Spinal cord (tissue), 10 donors: ENCODE measurements around the gene MECR. TPM values are rescaled to one million over a fixed set of nuclear protein-coding genes. Genes with fewer than 3 reads are reported as not detected.

Source experiments
- DNase-seq, 6 donors: peaks; one replicate each; pipeline versions ENCODE4 v3.0.0 to v3.0.0-alpha.2; 2013 to 2015; ENCODE audit warnings: low spot score in 6 of 6, low read depth in 4 of 6
- H3K27ac ChIP-seq: one replicate; pipeline ENCODE4 v1.5.1; 2013; ENCODE audit warnings: low read depth, low read length, control low read depth
- H3K27me3 ChIP-seq: one replicate; pipeline ENCODE4 v1.6.1; 2013; ENCODE audit warnings: low read length; ENCODE audit not compliant: control insufficient read depth, insufficient read depth
- H3K36me3 ChIP-seq: one replicate; pipeline ENCODE4 v1.6.1; 2013; ENCODE audit warnings: low read length; ENCODE audit not compliant: control insufficient read depth, insufficient read depth
- H3K4me1 ChIP-seq: one replicate; pipeline ENCODE4 v1.6.1; 2013; ENCODE audit warnings: low read length; ENCODE audit not compliant: control insufficient read depth, insufficient read depth
- H3K4me3 ChIP-seq: one replicate; pipeline ENCODE4 v1.5.1; 2013; ENCODE audit warnings: low read depth, low read length, control low read depth
- H3K9me3 ChIP-seq: one replicate; pipeline ENCODE4 v1.6.1; 2013; ENCODE audit warnings: low read length; ENCODE audit not compliant: control insufficient read depth, insufficient read depth
- WGBS: methylation state at CpG from one replicate; pipeline ENCODE4 v1.1.5; 2013; ENCODE audit warnings: missing lambda C conversion rate; ENCODE audit not compliant: insufficient coverage; 5-methylcytosine and 5-hydroxymethylcytosine counted together
- polyA plus RNA-seq, 2 donors: library from polyadenylated mRNA; unstranded; fragments of 120-200 nt; gene quantifications; one replicate each; pipeline ENCODE4 v1.2.1, GENCODE V29; 2013; ENCODE audit not compliant: insufficient read length in 2 of 2
- total RNA-seq, 2 donors: library from RNA; depleted of rRNA in 1 of 2; stranded (reverse); fragments of 120-200 nt in 1 of 2; fragments of >200 nt in 1 of 2; gene quantifications; one replicate each; pipeline versions ENCODE4 v1.2.3 to v1.2.4, GENCODE V29; 2013 to 2014
- donor health status: healthy.

The MECR gene
- total and polyA plus RNA-seq, 4 donors, result 22.5 to 43.0 (median 32.3) TPM

DNA sequence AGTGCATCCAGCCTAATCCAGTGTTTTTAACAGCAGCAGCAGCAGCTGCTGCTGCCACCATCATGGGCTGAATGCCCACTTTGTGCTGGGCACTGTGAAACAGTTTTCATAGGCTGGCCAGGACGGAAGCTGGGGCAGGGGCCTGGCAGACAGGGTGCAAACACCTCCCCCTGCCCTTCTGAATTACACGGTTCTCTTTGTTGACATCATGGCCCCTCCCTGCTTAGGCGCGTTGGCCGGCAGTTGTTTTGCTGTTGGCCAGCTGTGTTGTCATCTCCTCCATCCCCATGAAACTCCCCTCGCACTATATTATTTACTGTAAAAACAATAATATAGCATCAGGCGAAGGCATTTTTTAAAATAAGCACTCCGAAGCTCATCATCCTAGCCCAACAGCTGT is 38.6 kb upstream of the MECR start:
- DNase-seq, result peak in 3 of 6 donors; percentile 55 to 79 (median 74)
- peaks cover 2% of the 10 kb centered on the region for H3K27me3 ChIP-seq
- H3K4me1 ChIP-seq, result peaks cover 17% of the 10 kb centered on the region
- H3K4me3 ChIP-seq, result no peak overlapping the region
- H3K9me3 ChIP-seq, result no peaks in the 10 kb centered on the region
- H3K27ac ChIP-seq, result peak overlapping the region; percentile 37
- no peaks in the 10 kb centered on the region for H3K36me3 ChIP-seq
- WGBS, result 20% methylated on average over 5 of the region's 8 CpGs

DNA sequence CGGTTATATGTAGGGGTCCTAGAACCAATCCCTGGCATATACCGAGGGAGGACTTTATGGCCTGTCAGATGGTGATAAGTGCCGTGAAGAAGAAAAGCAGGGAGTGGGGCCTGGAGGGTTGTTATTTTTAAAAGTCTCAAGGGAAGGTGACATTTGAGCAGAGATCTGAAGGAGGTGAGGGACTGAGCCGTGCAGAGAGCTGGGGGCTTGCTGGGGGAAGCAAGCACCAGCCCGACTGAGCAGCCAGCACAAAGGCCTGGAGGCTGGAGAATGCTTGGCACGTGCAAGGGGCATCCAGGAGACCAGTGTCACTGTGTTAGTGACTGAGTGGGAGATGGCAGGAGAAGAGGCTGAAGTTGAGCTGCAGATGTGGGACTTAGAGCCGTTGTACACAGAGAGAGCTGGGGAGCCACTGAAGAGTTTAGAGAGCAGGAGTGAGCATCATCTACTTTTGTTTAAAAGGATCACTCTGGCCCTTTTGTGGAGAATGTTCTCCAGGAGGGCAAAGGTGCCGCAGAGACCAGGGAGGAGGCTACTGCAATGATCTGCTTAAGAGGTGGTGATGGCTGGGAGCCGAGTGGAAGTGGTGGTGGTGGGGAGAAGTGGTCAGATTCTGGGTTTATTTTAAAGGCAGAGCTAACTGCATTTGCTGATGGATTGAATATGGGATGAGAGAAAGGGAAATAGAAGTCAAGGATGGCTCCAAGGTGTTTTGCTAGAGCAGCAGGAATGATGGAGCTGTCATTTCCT is 36.8 kb upstream of the MECR start:
- Histone ChIP-seq H3K27me3 (peaks cover 2% of the 10 kb centered on the region), H3K36me3 (peaks cover 2% of the 10 kb centered on the region), H3K4me3 (no peak overlapping the region), H3K9me3 (no peaks in the 10 kb centered on the region), H3K27ac (no peak overlapping the region), H3K4me1 (peaks cover 17% of the 10 kb centered on the region)
- 68% methylated on average over 9 of the region's 9 CpGs for WGBS
- no peak for DNase-seq

DNA sequence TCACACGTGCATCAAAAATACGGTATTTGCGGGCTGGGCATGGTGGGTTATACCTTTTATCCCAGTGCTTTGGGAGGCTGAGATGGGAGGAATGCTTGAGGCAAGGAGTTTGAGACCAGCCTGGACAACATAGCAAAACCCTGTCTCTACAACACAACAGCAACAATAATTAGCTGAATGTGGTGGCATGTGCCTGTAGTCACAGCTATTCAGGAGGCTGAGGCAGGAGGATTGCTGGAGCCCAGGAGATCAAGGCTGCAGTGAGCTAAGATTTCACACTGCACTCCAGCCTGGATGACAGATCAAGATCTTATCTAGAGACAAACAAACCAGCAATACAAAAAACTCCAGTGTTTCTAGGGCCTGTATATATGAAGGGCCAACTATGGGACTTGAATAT is 36.2 kb upstream of the MECR start:
- Histone ChIP-seq H3K9me3 (no peaks in the 10 kb centered on the region), H3K4me1 (peaks cover 13% of the 10 kb centered on the region), H3K4me3 (no peak overlapping the region), H3K27ac (no peak overlapping the region), H3K36me3 (peaks cover 2% of the 10 kb centered on the region), H3K27me3 (peaks cover 2% of the 10 kb centered on the region)
- no peak for DNase-seq
- no CpG with 5 or more reads among the region's 3 CpGs for WGBS

DNA sequence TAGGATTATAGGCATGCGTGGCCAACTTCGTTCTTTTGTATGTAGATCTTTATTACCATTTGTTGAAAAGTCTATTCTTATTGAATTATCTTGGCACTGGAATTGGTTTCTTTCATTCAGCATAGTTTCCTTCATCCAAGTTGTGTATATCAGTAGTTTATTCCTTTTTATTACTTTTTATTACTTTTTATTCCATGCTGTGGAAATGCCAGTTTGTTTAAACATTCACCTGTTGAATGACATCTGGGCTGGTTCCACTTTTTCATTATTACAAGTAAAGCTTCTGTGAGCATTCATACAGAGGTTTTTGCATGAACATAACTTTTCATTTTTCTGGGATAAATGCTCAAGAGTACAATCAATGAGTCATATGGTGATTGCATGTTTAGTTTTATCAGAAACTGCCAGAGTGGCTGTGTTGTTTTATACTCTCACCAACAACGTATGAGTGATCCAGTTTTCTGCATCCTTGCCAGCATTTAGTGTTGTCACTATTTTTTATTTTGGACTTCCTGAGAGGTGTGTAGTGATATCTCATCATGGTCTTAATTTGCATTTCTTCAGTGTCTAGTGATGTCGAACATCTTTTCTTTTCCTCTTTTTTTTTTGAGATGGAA is 34.1 kb upstream of the MECR start:
- Histone ChIP-seq H3K27me3 (peaks cover 12% of the 10 kb centered on the region), H3K4me1 (peaks cover 20% of the 10 kb centered on the region), H3K27ac (no peak overlapping the region), H3K4me3 (no peak overlapping the region), H3K36me3 (peaks cover 7% of the 10 kb centered on the region), H3K9me3 (no peaks in the 10 kb centered on the region)
- no peak for DNase-seq
- WGBS, result 100% methylated on average over 1 of the region's 4 CpGs

DNA sequence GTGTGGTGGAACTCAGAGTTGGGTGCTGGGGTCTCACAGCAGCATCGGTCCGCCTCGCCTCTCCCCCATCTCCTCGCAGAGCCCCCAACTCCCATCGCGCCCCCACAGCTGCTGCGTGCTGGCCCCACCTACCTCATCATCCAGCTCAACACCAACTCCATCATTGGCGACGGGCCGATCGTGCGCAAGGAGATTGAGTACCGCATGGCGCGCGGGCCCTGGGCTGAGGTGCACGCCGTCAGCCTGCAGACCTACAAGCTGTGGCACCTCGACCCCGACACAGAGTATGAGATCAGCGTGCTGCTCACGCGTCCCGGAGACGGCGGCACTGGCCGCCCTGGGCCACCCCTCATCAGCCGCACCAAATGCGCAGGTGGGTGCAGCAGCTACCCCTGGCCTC is 29.8 kb upstream of the MECR start:
- Histone ChIP-seq H3K9me3 (no peaks in the 10 kb centered on the region), H3K36me3 (peaks cover 13% of the 10 kb centered on the region), H3K4me3 (peak overlapping the region; percentile 36), H3K27ac (no peak overlapping the region), H3K4me1 (peaks cover 45% of the 10 kb centered on the region), H3K27me3 (peaks cover 18% of the 10 kb centered on the region)
- 26% methylated on average over 29 of the region's 29 CpGs for WGBS
- DNase-seq, result peak in 1 of 6 donors; percentile 48

DNA sequence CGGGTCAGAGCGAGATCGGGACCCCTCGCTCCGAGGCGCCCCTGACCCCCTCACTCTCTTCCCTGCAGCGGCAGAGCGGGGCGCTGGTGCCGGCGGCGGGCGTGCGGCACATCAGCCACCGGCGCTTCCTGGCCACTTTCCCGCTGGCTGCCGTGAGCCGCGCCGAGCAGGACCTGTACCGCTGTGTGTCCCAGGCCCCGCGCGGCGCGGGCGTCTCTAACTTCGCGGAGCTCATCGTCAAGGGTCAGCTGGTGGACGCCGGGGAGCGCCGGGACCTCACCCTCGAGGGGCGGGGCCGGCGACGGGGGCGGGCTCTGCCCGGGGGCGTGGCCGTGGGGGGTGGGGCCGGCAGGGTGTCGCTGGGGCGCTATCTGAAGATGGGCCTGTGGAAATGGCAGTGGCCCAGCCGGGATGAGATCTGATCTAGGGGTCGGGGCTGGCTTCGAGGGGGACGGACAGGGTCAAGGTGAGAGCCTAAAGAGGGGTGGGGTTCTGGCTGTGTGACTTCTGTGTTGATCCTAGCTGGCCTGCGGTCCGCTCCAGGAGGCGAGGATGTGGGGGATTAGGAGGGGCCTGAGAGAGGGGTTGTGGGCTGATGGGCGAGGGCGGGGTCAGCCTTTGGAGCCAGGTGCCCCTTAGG is 29.2 kb upstream of the MECR start:
- peaks cover 18% of the 10 kb centered on the region for H3K27me3 ChIP-seq
- no peak overlapping the region for H3K27ac ChIP-seq
- peaks cover 17% of the 10 kb centered on the region for H3K36me3 ChIP-seq
- H3K4me3 ChIP-seq, result peak overlapping the region; percentile 36
- 1% methylated on average over 56 of the region's 56 CpGs for WGBS
- no peaks in the 10 kb centered on the region for H3K9me3 ChIP-seq
- H3K4me1 ChIP-seq, result peaks cover 47% of the 10 kb centered on the region
- peak in 2 of 6 donors; percentile 64 to 73 for DNase-seq

DNA sequence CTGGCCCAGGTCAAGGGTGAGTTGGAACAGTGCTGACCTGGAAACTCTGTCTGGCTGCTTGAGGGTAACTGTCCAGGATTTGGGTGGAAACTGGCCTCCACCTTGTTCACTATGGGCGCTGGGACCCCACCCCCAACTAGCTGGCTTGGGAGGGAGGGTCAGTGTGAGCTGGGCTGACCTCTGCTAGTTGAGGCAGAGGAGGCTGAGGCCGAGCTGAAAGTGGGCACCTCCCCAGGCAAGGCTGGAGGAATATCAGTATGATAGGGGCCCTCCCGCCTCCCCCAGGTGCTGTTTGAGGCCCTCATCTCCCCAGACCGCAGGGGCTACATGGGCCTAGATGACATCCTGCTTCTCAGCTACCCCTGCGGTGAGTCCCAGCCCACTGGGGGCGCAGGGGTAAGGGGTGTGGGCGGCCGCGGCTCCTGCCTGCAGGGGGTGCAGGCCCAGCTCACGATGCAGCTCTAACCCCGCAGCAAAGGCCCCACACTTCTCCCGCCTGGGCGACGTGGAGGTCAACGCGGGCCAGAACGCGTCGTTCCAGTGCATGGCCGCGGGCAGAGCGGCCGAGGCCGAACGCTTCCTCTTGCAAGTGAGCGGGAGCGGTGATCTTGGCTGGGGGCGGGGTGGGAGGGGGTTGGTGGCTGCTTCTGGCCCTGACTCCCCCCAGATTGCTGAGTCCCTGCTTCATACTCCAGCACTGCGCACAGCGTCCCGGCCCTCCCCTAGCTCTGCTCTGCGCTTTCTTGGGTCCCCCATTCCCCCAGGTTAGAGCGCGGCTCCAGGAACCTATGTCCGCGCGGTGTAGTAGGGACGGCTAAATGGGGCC is 28.5 kb upstream of the MECR start:
- Histone ChIP-seq H3K27ac (no peak overlapping the region), H3K4me3 (peak overlapping the region; percentile 36), H3K27me3 (peaks cover 18% of the 10 kb centered on the region), H3K4me1 (peaks cover 48% of the 10 kb centered on the region), H3K36me3 (peaks cover 17% of the 10 kb centered on the region), H3K9me3 (no peaks in the 10 kb centered on the region)
- WGBS, result 21% methylated on average over 37 of the region's 38 CpGs
- no peak for DNase-seq

DNA sequence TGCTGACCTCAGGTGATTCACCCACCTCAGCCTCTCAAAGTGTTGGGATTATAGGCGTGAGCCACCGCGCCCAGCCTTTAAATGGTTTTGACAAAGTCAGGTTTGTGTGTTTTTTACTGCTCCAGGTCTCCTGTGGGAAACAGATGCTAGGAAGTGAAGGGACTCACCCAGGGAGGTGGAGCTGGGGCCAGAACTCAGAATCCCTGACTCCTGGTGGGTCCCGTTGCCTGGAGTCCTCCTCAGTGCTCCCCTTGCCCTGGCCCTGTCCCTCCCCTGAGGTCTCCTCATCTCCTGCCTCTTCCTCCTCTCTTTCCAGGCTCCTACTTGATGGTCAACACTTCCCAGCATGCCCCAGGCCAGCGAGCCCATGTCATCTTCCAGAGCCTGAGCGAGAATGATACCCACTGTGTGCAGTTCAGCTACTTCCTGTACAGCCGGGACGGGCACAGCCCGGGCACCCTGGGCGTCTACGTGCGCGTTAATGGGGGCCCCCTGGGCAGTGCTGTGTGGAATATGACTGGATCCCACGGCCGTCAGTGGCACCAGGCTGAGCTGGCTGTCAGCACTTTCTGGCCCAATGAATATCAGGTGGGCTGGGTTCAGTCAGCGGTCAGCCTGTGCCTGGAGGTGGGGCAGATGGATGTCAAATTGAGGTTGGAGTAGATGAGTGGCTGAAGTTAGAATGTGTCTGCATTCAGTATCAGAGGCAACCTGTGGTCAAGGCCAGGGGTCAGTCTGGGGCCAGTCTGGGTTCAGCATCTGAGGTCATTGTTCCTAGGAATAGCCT is 27.6 kb upstream of the MECR start:
- peaks cover 15% of the 10 kb centered on the region for H3K36me3 ChIP-seq
- DNase-seq, result no peak
- H3K9me3 ChIP-seq, result no peaks in the 10 kb centered on the region
- no peak overlapping the region for H3K27ac ChIP-seq
- no peak overlapping the region for H3K4me3 ChIP-seq
- peaks cover 48% of the 10 kb centered on the region for H3K4me1 ChIP-seq
- peaks cover 18% of the 10 kb centered on the region for H3K27me3 ChIP-seq
- 84% methylated on average over 13 of the region's 16 CpGs for WGBS
